ENCODE measurements around the gene FNDC1.
A peak's percentile ranks its signal among the peaks of the same experiment; 100 is the strongest.

The FNDC1 gene

GRCh38 chr6:159174263-159174969, 5.2 kb downstream of the FNDC1 start:
- peaks cover 14% of the 10 kb centered on the region for H3K4me1 Mint-ChIP-seq
- H3K4me3 Mint-ChIP-seq, result peak overlapping the region in 1 of 2 donors; percentile 33
- peaks cover 82% of the 10 kb centered on the region for H3K27me3 Mint-ChIP-seq

GRCh38 chr6:159176913-159177312, 7.7 kb downstream of the FNDC1 start:
- no peak overlapping the region for H3K4me3 Mint-ChIP-seq
- H3K4me1 Mint-ChIP-seq, result peaks cover 12% of the 10 kb centered on the region
- no peak for ATAC-seq
- H3K9me3 Mint-ChIP-seq, result no peaks in the 10 kb centered on the region
- H3K27me3 Mint-ChIP-seq, result peaks cover 57% of the 10 kb centered on the region
- peak overlapping the region in 1 of 2 donors; percentile 30 for H3K27ac Mint-ChIP-seq
- no peak for DNase-seq

More at GRCh38 chr6:159174263-159174969, 5.2 kb downstream of the FNDC1 start:
- DNase-seq, result peak; percentile 70 to 75
- Mint-ChIP-seq H3K9me3 (no peaks in the 10 kb centered on the region), H3K27ac (no peak overlapping the region)
- peak; percentile 72 for ATAC-seq

GRCh38 chr6:159178847-159179246, 9.6 kb downstream of the FNDC1 start:
- no peak overlapping the region for H3K27ac Mint-ChIP-seq
- DNase-seq (no peak), ATAC-seq (no peak)
- H3K4me3 Mint-ChIP-seq, result no peak overlapping the region
- H3K9me3 Mint-ChIP-seq, result no peaks in the 10 kb centered on the region
- peaks cover 14% of the 10 kb centered on the region for H3K4me1 Mint-ChIP-seq
- peaks cover 46% of the 10 kb centered on the region for H3K27me3 Mint-ChIP-seq

- peaks cover 35% of the 10 kb centered on the region for H3K27me3 Mint-ChIP-seq
- peaks cover 8% of the 10 kb centered on the region for H3K4me1 Mint-ChIP-seq
- DNase-seq, result no peak
- H3K27ac Mint-ChIP-seq, result no peak overlapping the region
- ATAC-seq, result no peak
- no peaks in the 10 kb centered on the region for H3K9me3 Mint-ChIP-seq
- no peak overlapping the region for H3K4me3 Mint-ChIP-seq
Measured at GRCh38 chr6:159180001-159180400, 10.8 kb downstream of the FNDC1 start.

- Mint-ChIP-seq H3K9me3 (peaks cover 8 to 11% of the 10 kb centered on the region in 2 donors), H3K27ac (no peak overlapping the region), H3K27me3 (peaks cover 33% of the 10 kb centered on the region), H3K4me1 (peaks cover 8% of the 10 kb centered on the region), H3K4me3 (no peak overlapping the region)
- peak; percentile 60 for ATAC-seq
- DNase-seq, result no peak
Measured at GRCh38 chr6:159181914-159182313, 12.7 kb downstream of the FNDC1 start.

- H3K27me3 Mint-ChIP-seq, result peaks cover 21% of the 10 kb centered on the region
- peaks cover 8 to 11% of the 10 kb centered on the region in 2 donors for H3K9me3 Mint-ChIP-seq
- H3K4me1 Mint-ChIP-seq, result peaks cover 8% of the 10 kb centered on the region
- DNase-seq (no peak), ATAC-seq (no peak)
- H3K27ac Mint-ChIP-seq, result no peak overlapping the region
- H3K4me3 Mint-ChIP-seq, result no peak overlapping the region
Measured at GRCh38 chr6:159184559-159184958, 15.4 kb downstream of the FNDC1 start.

- Mint-ChIP-seq H3K4me3 (no peak overlapping the region), H3K9me3 (peaks cover 8 to 9% of the 10 kb centered on the region in 2 donors), H3K27me3 (peaks cover 38% of the 10 kb centered on the region), H3K4me1 (no peaks in the 10 kb centered on the region), H3K27ac (no peak overlapping the region)
- ATAC-seq (no peak), DNase-seq (no peak)
Measured at GRCh38 chr6:159190460-159190859, 21.3 kb downstream of the FNDC1 start.

- no peak for DNase-seq
- Mint-ChIP-seq H3K4me3 (no peak overlapping the region), H3K27me3 (peaks cover 37% of the 10 kb centered on the region), H3K27ac (no peak overlapping the region), H3K9me3 (no peaks in the 10 kb centered on the region), H3K4me1 (no peaks in the 10 kb centered on the region)
- no peak for ATAC-seq
Measured at GRCh38 chr6:159193923-159194322, 24.7 kb downstream of the FNDC1 start.

- no peaks in the 10 kb centered on the region for H3K9me3 Mint-ChIP-seq
- ATAC-seq, result no peak
- no peak for DNase-seq
- no peak overlapping the region for H3K27ac Mint-ChIP-seq
- H3K4me3 Mint-ChIP-seq, result no peak overlapping the region
- peaks cover 35% of the 10 kb centered on the region for H3K27me3 Mint-ChIP-seq
- no peaks in the 10 kb centered on the region for H3K4me1 Mint-ChIP-seq
Measured at GRCh38 chr6:159194421-159194820, 25.2 kb downstream of the FNDC1 start.

- no peak for DNase-seq
- Mint-ChIP-seq H3K4me1 (no peaks in the 10 kb centered on the region), H3K27me3 (peaks cover 40% of the 10 kb centered on the region), H3K27ac (no peak overlapping the region), H3K9me3 (no peaks in the 10 kb centered on the region), H3K4me3 (no peak overlapping the region)
- no peak for ATAC-seq
Measured at GRCh38 chr6:159196430-159196975, 27.3 kb downstream of the FNDC1 start.

- Mint-ChIP-seq H3K9me3 (no peaks in the 10 kb centered on the region), H3K4me1 (no peaks in the 10 kb centered on the region), H3K4me3 (no peak overlapping the region), H3K27ac (no peak overlapping the region), H3K27me3 (peaks cover 34% of the 10 kb centered on the region)
- DNase-seq (no peak), ATAC-seq (no peak)
Measured at GRCh38 chr6:159197251-159197650, 28.1 kb downstream of the FNDC1 start.

GRCh38 chr6:159201336-159201735, 32.1 kb downstream of the FNDC1 start:
- ATAC-seq, result no peak
- Mint-ChIP-seq H3K27me3 (peaks cover 29% of the 10 kb centered on the region), H3K27ac (no peak overlapping the region), H3K4me3 (no peak overlapping the region), H3K4me1 (peaks cover 8% of the 10 kb centered on the region), H3K9me3 (no peaks in the 10 kb centered on the region)
- DNase-seq, result no peak

- peaks cover 34% of the 10 kb centered on the region for H3K27me3 Mint-ChIP-seq
- DNase-seq, result no peak
Measured at GRCh38 chr6:159203304-159204005, 34.3 kb downstream of the FNDC1 start.

GRCh38 chr6:159204605-159205004, 35.4 kb downstream of the FNDC1 start:
- no peak overlapping the region for H3K4me3 Mint-ChIP-seq
- peak overlapping the region; percentile 71 to 87 for H3K27ac Mint-ChIP-seq
- ATAC-seq, result no peak
- no peak for DNase-seq
- peaks cover 8% of the 10 kb centered on the region for H3K4me1 Mint-ChIP-seq
- peaks cover 34% of the 10 kb centered on the region for H3K27me3 Mint-ChIP-seq
- H3K9me3 Mint-ChIP-seq, result no peaks in the 10 kb centered on the region

More at GRCh38 chr6:159203304-159204005, 34.3 kb downstream of the FNDC1 start:
- no peak overlapping the region for H3K27ac Mint-ChIP-seq
- H3K4me3 Mint-ChIP-seq, result no peak overlapping the region
- H3K4me1 Mint-ChIP-seq, result peaks cover 8% of the 10 kb centered on the region
- no peaks in the 10 kb centered on the region for H3K9me3 Mint-ChIP-seq
- ATAC-seq, result no peak

- H3K4me1 Mint-ChIP-seq, result no peaks in the 10 kb centered on the region
- no peak for ATAC-seq
- H3K27me3 Mint-ChIP-seq, result peaks cover 14% of the 10 kb centered on the region
- no peak for DNase-seq
- no peak overlapping the region for H3K27ac Mint-ChIP-seq
- H3K4me3 Mint-ChIP-seq, result no peak overlapping the region
- H3K9me3 Mint-ChIP-seq, result no peaks in the 10 kb centered on the region
Measured at GRCh38 chr6:159212028-159212427, 42.8 kb downstream of the FNDC1 start.
